Activated T-helper 17 cell treated with anti-CD3 and anti-CD28 coated beads, Interleukin-2, amount 50 U/mL, for 72 hours (primary cell): ENCODE measurements around the gene KXD1. TPM values are rescaled to one million over a fixed set of nuclear protein-coding genes. Genes with fewer than 3 reads are reported as not detected.
"Not testable (repeated sequence)": the region's sequence is repeated elsewhere in the genome, so short reads cannot be mapped to it uniquely, and the experiment has no call there.

Source experiments
- ATAC-seq: fragments of 150-1000 bp; cut with Tn5 transposase; replicated peaks from 2 replicates; pipeline ENCODE4 v1.10.0; 2021; ENCODE audit warnings: mild to moderate bottlenecking, moderate library complexity
- H3K27ac Mint-ChIP-seq: one replicate; pipeline ENCODE4 v1.8.0; 2022; ENCODE audit warnings: mixed read lengths
- H3K27me3 Mint-ChIP-seq: one replicate; pipeline ENCODE4 v1.8.0; 2022; ENCODE audit warnings: mixed read lengths
- H3K36me3 Mint-ChIP-seq: one replicate; pipeline ENCODE4 v1.8.0; 2022; ENCODE audit warnings: low read depth, mild to moderate bottlenecking, mixed read lengths
- H3K4me1 Mint-ChIP-seq: one replicate; pipeline ENCODE4 v1.8.0; 2022; ENCODE audit warnings: mixed read lengths
- H3K4me3 Mint-ChIP-seq: one replicate; pipeline ENCODE4 v1.8.0; 2022; ENCODE audit warnings: mild to moderate bottlenecking, mixed read lengths
- H3K9me3 Mint-ChIP-seq: one replicate; pipeline ENCODE4 v1.8.0; 2022; ENCODE audit warnings: mixed read lengths
- total RNA-seq, 2 donors: library from RNA; stranded (reverse); gene quantifications; one replicate each; pipeline ENCODE4 v1.2.3, GENCODE V29; 2022

The KXD1 gene
- total RNA-seq, 2 donors from 2014 or later, result 116 to 118 TPM

DNA sequence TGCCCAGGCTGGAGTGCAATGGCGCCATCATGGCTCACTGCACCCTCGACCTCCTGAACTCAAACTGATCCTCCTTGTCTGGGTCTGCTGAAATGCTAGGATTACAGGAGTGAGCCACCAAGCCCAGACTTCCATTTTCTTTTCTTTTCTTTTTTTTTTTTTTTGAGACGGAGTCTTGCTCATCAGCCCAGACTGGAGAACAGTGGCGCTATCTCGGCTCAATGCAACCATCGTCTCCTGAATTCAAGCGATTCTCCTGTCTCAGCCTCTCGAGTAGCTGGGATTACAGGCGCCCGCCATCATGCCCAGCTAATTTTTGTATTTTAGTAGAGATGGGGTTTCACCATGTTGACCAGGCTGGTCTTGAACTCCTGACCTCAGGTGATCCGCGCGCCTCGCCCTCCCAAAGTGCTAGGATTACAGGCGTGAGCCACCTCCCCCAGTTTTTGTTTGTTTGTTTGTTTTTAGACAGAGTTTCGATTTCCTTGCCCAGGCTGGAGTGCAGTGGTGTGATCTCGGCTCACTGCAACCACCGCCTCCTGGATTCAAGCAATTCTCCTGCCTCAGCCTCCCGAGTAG is 34.7 kb upstream of the KXD1 start:
- peak overlapping the region; percentile 91 for H3K27ac Mint-ChIP-seq
- H3K4me1 Mint-ChIP-seq, H3K27me3 Mint-ChIP-seq, H3K9me3 Mint-ChIP-seq, ATAC-seq: not testable (repeated sequence)
- H3K4me3 Mint-ChIP-seq, result peak overlapping the region; percentile 89
- peaks cover 32% of the 10 kb centered on the region for H3K36me3 Mint-ChIP-seq

DNA sequence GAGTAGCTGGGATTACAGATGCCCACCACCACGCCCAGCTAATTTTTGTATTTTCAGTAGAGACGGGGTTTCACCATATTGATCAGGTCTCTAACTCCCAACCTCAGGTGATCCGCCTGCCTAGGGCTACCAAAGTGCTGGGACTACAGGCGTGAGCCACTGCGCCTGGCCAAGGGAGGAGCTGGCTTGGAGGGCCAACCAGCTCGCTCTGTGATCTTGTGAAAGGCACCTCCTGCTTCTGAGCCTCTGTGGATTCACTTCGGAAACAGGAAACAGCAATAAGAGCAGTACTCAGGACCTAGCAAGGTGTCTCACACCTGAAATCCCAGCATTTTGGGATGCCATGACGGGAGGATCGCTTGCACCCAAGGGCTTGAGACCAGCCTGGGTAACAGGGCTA is 33.8 kb upstream of the KXD1 start:
- peak overlapping the region; percentile 89 for H3K4me3 Mint-ChIP-seq
- no peaks in the 10 kb centered on the region for H3K4me1 Mint-ChIP-seq
- no peaks in the 10 kb centered on the region for H3K27me3 Mint-ChIP-seq
- peaks cover 29% of the 10 kb centered on the region for H3K36me3 Mint-ChIP-seq
- H3K27ac Mint-ChIP-seq, result peak overlapping the region; percentile 91
- H3K9me3 Mint-ChIP-seq, result no peaks in the 10 kb centered on the region
- ATAC-seq, result no peak

GRCh38 chr19:18526316-18526715 is 31.4 kb upstream of the KXD1 start:
- H3K36me3 Mint-ChIP-seq, result peaks cover 7% of the 10 kb centered on the region
- no peaks in the 10 kb centered on the region for H3K4me1 Mint-ChIP-seq
- H3K27ac Mint-ChIP-seq, result no peak overlapping the region
- ATAC-seq, result no peak
- no peaks in the 10 kb centered on the region for H3K9me3 Mint-ChIP-seq
- no peaks in the 10 kb centered on the region for H3K27me3 Mint-ChIP-seq
- H3K4me3 Mint-ChIP-seq, result no peak overlapping the region

DNA sequence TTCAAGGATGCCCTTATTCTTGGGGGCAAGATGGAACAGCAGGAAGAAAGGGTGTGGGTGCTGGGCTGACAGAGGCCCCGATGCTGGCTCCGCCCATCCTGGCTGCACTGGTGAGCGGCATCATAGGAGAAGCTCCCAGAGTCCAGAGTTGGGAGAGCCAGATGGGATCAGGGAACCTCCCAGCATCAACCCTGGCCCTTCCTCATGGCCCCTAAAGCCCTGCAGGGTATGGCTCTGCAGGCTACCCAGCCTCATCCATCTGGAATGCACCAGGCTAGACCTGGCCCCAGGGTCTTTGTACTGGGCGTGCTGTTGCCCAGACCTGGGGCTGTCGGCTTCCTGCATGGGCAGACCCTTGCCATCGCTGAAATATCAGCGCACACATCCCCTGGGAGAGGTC is 27.9 kb upstream of the KXD1 start:
- no peak overlapping the region for H3K27ac Mint-ChIP-seq
- H3K27me3 Mint-ChIP-seq, result no peaks in the 10 kb centered on the region
- H3K9me3 Mint-ChIP-seq, result no peaks in the 10 kb centered on the region
- H3K36me3 Mint-ChIP-seq, result peaks cover 29% of the 10 kb centered on the region
- ATAC-seq, result peak; percentile 29
- H3K4me1 Mint-ChIP-seq, result no peaks in the 10 kb centered on the region
- no peak overlapping the region for H3K4me3 Mint-ChIP-seq

DNA sequence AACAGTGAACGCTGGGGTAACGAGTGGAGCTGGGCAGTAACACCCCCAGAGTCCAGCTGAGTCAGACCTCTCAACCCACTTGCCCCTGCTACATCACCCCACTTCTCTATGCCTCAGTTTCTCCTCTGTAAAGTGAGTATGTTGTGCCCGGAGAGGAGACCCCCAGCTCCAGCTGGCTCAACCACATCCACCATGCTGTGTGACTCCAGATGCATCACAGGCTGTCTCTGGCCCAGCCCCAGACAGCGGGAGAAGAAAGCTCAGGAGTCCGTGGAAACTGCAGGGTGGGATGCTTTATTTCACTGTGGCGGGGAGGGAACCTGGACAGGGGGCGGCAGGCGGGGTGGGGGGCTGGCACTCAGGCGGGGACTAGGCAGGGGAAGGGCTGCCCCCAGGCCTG is 26.2 kb upstream of the KXD1 start:
- Mint-ChIP-seq H3K9me3 (no peaks in the 10 kb centered on the region), H3K4me3 (no peak overlapping the region), H3K27ac (no peak overlapping the region), H3K4me1 (no peaks in the 10 kb centered on the region), H3K27me3 (no peaks in the 10 kb centered on the region), H3K36me3 (peaks cover 46% of the 10 kb centered on the region)
- no peak for ATAC-seq

DNA sequence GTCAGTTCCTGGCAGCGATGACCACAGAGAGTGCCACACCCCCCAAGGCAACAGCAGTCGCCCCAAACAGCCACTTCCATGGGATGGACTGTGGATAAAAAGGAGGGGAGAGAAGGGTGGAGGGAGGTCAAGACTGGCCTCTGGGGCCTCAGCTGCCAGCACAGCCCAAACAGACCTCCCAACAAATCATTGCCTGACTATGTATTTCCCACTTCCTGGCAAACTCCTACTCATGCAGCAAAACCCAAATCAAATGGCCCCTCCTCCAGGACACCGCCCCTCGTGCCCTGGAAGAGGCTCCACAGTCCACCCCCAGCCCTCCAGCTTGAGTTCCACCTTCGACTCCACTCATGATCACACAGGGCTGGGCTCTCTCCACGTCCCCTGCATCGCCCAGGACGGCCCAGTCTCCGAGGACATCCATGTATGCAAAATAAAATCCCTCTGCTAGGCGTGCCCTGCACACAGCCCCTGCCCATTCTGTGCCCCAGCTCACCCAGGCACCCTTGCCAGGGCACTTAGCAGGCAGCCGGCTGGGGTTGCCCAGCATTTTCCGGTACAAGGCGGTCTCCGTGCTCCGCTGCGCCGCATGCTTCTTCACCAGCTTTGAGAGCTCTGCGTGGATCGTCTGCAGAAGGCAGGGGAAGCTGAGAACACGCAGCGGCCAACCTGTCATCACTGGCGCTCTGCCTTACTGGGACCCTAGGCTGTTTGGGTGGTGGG is 25.3 kb upstream of the KXD1 start:
- Mint-ChIP-seq H3K4me1 (no peaks in the 10 kb centered on the region), H3K27me3 (no peaks in the 10 kb centered on the region), H3K9me3 (no peaks in the 10 kb centered on the region), H3K27ac (no peak overlapping the region), H3K4me3 (no peak overlapping the region), H3K36me3 (peaks cover 54% of the 10 kb centered on the region)
- ATAC-seq, result no peak

- no peak overlapping the region for H3K27ac Mint-ChIP-seq
Observed at GRCh38 chr19:18533058-18533457, 24.6 kb upstream of the KXD1 start.

GRCh38 chr19:18536475-18536874 is 21.2 kb upstream of the KXD1 start:
- no peak for ATAC-seq
- H3K4me3 Mint-ChIP-seq, result no peak overlapping the region
- no peak overlapping the region for H3K27ac Mint-ChIP-seq
- peaks cover 96% of the 10 kb centered on the region for H3K36me3 Mint-ChIP-seq
- no peaks in the 10 kb centered on the region for H3K9me3 Mint-ChIP-seq
- H3K27me3 Mint-ChIP-seq, result no peaks in the 10 kb centered on the region
- peaks cover 5% of the 10 kb centered on the region for H3K4me1 Mint-ChIP-seq

More at GRCh38 chr19:18533058-18533457, 24.6 kb upstream of the KXD1 start:
- Mint-ChIP-seq H3K4me1 (no peaks in the 10 kb centered on the region), H3K9me3 (no peaks in the 10 kb centered on the region), H3K27me3 (no peaks in the 10 kb centered on the region), H3K36me3 (peaks cover 61% of the 10 kb centered on the region), H3K4me3 (no peak overlapping the region)
- ATAC-seq, result no peak

DNA sequence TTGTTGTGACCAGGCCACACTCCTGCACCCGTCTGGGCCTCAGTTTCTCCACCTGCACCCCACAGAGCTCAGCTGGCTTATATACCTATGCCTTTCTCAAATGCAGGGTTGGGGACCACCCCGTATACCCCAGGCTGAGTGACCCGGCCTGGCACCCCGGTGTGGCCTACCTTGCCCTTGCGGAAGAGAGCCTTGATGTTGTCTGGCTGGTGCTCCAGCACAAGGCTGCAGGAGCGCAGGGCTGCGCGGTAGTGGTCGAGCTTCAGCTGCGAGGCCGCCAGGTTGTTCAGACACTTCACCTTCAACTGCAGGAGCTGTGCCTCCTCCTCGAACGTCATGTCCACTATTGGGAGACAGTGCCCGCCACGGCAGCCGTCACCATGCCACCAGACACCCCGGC is 20.2 kb upstream of the KXD1 start:
- Mint-ChIP-seq H3K4me3 (no peak overlapping the region), H3K27me3 (no peaks in the 10 kb centered on the region), H3K9me3 (no peaks in the 10 kb centered on the region), H3K27ac (no peak overlapping the region), H3K4me1 (peaks cover 6% of the 10 kb centered on the region), H3K36me3 (peaks cover 99% of the 10 kb centered on the region)
- no peak for ATAC-seq

GRCh38 chr19:18538115-18538514 is 19.6 kb upstream of the KXD1 start:
- Mint-ChIP-seq H3K4me3 (no peak overlapping the region), H3K27me3 (no peaks in the 10 kb centered on the region), H3K9me3 (no peaks in the 10 kb centered on the region), H3K36me3 (peaks cover 96% of the 10 kb centered on the region), H3K27ac (no peak overlapping the region), H3K4me1 (peaks cover 6% of the 10 kb centered on the region)
- no peak for ATAC-seq

GRCh38 chr19:18539372-18539771 is 18.3 kb upstream of the KXD1 start:
- Mint-ChIP-seq H3K36me3 (peaks cover 89% of the 10 kb centered on the region), H3K27ac (no peak overlapping the region), H3K4me3 (no peak overlapping the region), H3K9me3 (no peaks in the 10 kb centered on the region), H3K27me3 (no peaks in the 10 kb centered on the region), H3K4me1 (peaks cover 6% of the 10 kb centered on the region)
- ATAC-seq, result no peak

DNA sequence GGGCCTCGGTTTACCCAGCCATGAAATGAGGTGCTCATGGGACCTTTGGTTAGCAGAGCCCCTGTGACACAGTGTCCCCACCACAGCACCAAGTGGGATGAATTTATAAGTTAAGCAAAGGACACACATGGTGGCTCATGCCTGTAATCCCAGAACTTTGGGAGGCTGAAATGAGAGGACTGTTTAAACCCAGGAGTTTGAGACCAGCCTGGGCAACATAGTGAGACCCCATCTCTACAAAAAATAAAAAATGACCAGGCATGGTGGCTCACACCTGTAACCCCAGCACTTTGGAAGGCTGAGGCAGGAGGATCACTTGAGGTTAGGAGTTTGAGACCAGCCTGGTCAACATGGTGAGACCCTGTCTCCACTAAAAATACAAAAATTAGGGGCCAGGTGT is 17.5 kb upstream of the KXD1 start:
- H3K4me3 Mint-ChIP-seq, H3K9me3 Mint-ChIP-seq, H3K27me3 Mint-ChIP-seq, H3K27ac Mint-ChIP-seq, H3K4me1 Mint-ChIP-seq, ATAC-seq: not testable (repeated sequence)
- H3K36me3 Mint-ChIP-seq, result peaks cover 80% of the 10 kb centered on the region

DNA sequence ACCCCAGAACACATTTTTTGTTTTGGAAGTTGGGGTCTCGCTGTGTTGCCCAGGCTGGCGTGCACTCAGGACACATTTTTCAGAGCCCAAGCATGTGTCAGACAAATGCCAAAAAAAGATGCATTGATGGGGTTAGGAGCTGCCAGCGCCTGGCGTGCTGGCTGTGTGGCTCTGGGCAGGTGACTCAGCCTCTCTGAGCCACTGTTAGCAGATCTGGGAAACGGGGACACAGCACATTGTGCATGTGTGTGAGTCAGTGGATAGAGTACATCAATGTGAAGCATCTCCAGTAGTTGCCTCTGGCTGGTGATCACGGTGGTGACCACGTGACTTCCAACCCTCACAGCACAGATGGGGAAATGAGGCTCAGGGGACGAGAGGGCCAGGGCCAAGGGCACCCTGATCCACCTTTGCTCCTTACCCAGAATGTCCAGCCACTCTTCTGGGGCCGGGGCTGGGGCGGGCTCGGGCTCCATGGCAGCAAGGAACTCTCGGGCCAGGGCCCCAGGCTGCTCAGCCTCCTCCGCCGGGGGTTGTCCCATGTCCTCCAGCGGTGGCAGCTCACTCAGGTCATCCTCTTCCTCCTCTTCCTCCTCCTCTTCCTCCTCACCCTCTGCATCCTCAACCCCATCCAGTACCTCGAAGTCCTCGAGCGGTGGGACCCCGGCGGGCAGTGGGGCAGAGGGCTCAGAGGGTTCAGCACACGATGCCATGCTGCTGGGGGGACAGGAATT is 16.2 kb upstream of the KXD1 start:
- peaks cover 68% of the 10 kb centered on the region for H3K36me3 Mint-ChIP-seq
- H3K9me3 Mint-ChIP-seq, result no peaks in the 10 kb centered on the region
- no peaks in the 10 kb centered on the region for H3K27me3 Mint-ChIP-seq
- peak; percentile 68 for ATAC-seq
- peak overlapping the region; percentile 92 for H3K4me3 Mint-ChIP-seq
- peak overlapping the region; percentile 98 for H3K27ac Mint-ChIP-seq
- H3K4me1 Mint-ChIP-seq, result peaks cover 6% of the 10 kb centered on the region

DNA sequence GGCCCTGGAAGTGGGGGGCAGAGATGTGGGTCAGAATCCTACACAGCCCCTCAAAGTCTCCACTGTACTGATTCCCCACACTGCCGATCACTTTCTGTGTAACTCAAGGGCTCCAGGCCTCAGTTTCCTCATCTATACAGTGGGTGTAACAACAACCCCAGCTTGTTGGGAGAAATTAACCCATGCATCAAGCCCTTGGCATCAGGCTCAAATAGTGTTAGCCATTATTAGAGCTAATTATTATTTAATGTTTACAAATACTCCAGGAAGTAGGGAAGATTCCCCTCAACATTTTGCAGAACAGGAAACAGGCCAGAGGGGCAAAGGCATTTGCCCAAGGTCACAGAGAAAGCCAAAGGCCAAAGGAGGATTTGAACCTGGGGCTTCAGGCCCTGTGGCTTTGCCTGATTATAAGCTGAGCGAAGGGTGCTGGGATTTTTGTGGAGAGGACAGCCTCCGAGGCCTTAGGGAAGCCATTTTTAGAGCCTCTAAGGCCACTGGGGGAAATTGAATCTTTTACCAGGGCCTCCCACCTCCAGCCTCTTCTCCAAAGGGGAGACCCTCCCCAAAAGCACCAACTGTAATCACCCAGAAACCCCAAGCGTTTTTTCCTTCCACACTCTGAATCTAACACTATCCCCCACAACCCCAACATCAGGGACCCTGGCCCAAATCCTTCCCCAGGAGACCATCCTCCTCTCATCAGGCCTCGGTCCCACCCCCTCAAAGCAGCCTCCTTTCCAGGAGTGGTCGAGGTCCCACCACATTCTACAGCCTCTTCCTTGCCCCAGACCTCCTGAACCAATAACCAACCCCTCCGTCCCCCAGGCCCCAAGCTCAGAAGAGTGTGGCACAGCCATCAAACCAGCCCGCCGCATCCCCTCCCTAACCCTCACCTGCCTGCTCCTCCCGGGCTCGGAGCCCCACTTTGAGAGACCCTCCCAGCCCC is 15.4 kb upstream of the KXD1 start:
- Mint-ChIP-seq H3K27me3 (no peaks in the 10 kb centered on the region), H3K36me3 (peaks cover 60% of the 10 kb centered on the region), H3K27ac (peak overlapping the region; percentile 98), H3K4me1 (peaks cover 6% of the 10 kb centered on the region), H3K9me3 (no peaks in the 10 kb centered on the region), H3K4me3 (peak overlapping the region; percentile 92)
- no peak for ATAC-seq
